ENCODE results near the gene COPG1.

- no peak for TF ChIP-seq CREB1 (IDR thresholded peaks at IDR 0.05; ENCODE audit: low read depth)
- no peak for TF ChIP-seq REST (IDR thresholded peaks at IDR 0.05; ENCODE audit: low read depth)
- no peak for TF ChIP-seq YY1 (IDR thresholded peaks at IDR 0.05; ENCODE audit: low read depth)
- no peak for TF ChIP-seq NFIC (IDR thresholded peaks at IDR 0.05)
Observed at GRCh38 chr3:129233538-129233937, 15.9 kb upstream of the COPG1 start.
